ENCODE measurements around the gene SYTL4. TPM values are rescaled to one million over a fixed set of nuclear protein-coding genes. Genes with fewer than 3 reads are reported as not detected.
"Not testable (repeated sequence)": the region's sequence is repeated elsewhere in the genome, so short reads cannot be mapped to it uniquely, and the experiment has no call there.

Gene SYTL4
- 7.7 TPM for total RNA-seq

- peak; percentile 11 for DNase-seq
Observed at GRCh38 chrX:100731441-100732281, at the start of gene SYTL4. TSS of gene SYTL4 (minus strand) at chrX:100732121. CDS start at chrX:100702037, 30,084 bp downstream.

- DNase-seq = not testable (repeated sequence)
Observed at GRCh38 chrX:100769439-100769838, 37.5 kb upstream of the SYTL4 start.

- peak; percentile 79 for DNase-seq
Observed at GRCh38 chrX:100768679-100769338, 36.9 kb upstream of the SYTL4 start.

- DNase-seq = no peak
Observed at GRCh38 chrX:100750883-100751282, 19.0 kb upstream of the SYTL4 start.

- no peak for DNase-seq
Observed at GRCh38 chrX:100748108-100748507, 16.2 kb upstream of the SYTL4 start.

- no peak for DNase-seq
Observed at GRCh38 chrX:100747703-100748102, 15.8 kb upstream of the SYTL4 start.

GRCh38 chrX:100747090-100747489 is 15.2 kb upstream of the SYTL4 start:
- DNase-seq = no peak

- DNase-seq = peak; percentile 64
Observed at GRCh38 chrX:100745806-100746537, 14.1 kb upstream of the SYTL4 start.

GRCh38 chrX:100745205-100745604 is 13.3 kb upstream of the SYTL4 start:
- no peak for DNase-seq

- DNase-seq = no peak
Observed at GRCh38 chrX:100743009-100743607, 11.2 kb upstream of the SYTL4 start.

- DNase-seq = not testable (repeated sequence)
Observed at GRCh38 chrX:100724006-100724405, 7.9 kb downstream of the SYTL4 start.

GRCh38 chrX:100721328-100721727 is 10.6 kb downstream of the SYTL4 start:
- no peak for DNase-seq

GRCh38 chrX:100720301-100720700 is 11.6 kb downstream of the SYTL4 start:
- no peak for DNase-seq

GRCh38 chrX:100719139-100719538 is 12.8 kb downstream of the SYTL4 start:
- no peak for DNase-seq

- DNase-seq = no peak
Observed at GRCh38 chrX:100717363-100717762, 14.6 kb downstream of the SYTL4 start.

GRCh38 chrX:100710816-100711215 is 21.1 kb downstream of the SYTL4 start:
- no peak for DNase-seq

- DNase-seq = no peak
Observed at GRCh38 chrX:100704581-100705203, 27.2 kb downstream of the SYTL4 start.

GRCh38 chrX:100700809-100701208 is 31.1 kb downstream of the SYTL4 start:
- DNase-seq = no peak

- DNase-seq = no peak
Observed at GRCh38 chrX:100698551-100698950, 33.4 kb downstream of the SYTL4 start.

GRCh38 chrX:100696699-100697351 is 35.1 kb downstream of the SYTL4 start:
- no peak for DNase-seq

- no peak for DNase-seq
Observed at GRCh38 chrX:100695991-100696390, 35.9 kb downstream of the SYTL4 start.

All from tongue (tissue), 2 donors.